BJ (cell line): ENCODE measurements around the gene USP22. TPM values are rescaled to one million over a fixed set of nuclear protein-coding genes. Genes with fewer than 3 reads are reported as not detected.

Experiments used
- CTCF ChIA-PET: fragments of 350-600 bp; formaldehyde crosslinking; extraction: SDS; loops from one replicate; lab custom pipeline; 2021; ENCODE audit warnings: antibody characterized with exemption, inconsistent platforms; lab: Yijun Ruan, JAX
- POLR2A ChIA-PET: fragments of 300-600 bp; sonication (Branson Sonifier 250); formaldehyde crosslinking; extraction: SDS; loops from one replicate; lab custom pipeline; 2021; ENCODE audit warnings: antibody characterized with exemption; lab: Charles Lee
- DNase-seq: peaks from one replicate; pipeline ENCODE4 v3.0.0-alpha.2; 2011; ENCODE audit warnings: low read depth
- H3K27me3 ChIP-seq: 2 replicates; pipeline ENCODE4 v1.6.0; 2011; ENCODE audit warnings: low read length; ENCODE audit not compliant: control insufficient read depth, insufficient read depth
- H3K36me3 ChIP-seq: 2 replicates; pipeline ENCODE4 v1.5.1; 2011; ENCODE audit warnings: low read length; ENCODE audit not compliant: control insufficient read depth, insufficient read depth
- H3K4me3 ChIP-seq: 2 replicates; pipeline ENCODE4 v1.5.1; 2011; ENCODE audit warnings: low read depth, mild to moderate bottlenecking, control low read depth, low read length
- polyA plus RNA-seq: library from polyadenylated mRNA; depleted of rRNA; stranded (reverse); fragments of >200 nt; gene quantifications from 2 replicates; pipeline ENCODE4 v1.2.3, GENCODE V29; 2011
- TF ChIP-seq, protein P1 (sequence below): IDR thresholded peaks from 2 replicates; pipeline ENCODE4 v1.5.1; 2011; ENCODE audit warnings: low read depth, mild to moderate bottlenecking, control low read depth, inconsistent platforms, low read length, moderate library complexity; ENCODE audit not compliant: insufficient read depth

USP22 gene
- polyA plus RNA-seq, 1 experiment = 212 TPM

DNA sequence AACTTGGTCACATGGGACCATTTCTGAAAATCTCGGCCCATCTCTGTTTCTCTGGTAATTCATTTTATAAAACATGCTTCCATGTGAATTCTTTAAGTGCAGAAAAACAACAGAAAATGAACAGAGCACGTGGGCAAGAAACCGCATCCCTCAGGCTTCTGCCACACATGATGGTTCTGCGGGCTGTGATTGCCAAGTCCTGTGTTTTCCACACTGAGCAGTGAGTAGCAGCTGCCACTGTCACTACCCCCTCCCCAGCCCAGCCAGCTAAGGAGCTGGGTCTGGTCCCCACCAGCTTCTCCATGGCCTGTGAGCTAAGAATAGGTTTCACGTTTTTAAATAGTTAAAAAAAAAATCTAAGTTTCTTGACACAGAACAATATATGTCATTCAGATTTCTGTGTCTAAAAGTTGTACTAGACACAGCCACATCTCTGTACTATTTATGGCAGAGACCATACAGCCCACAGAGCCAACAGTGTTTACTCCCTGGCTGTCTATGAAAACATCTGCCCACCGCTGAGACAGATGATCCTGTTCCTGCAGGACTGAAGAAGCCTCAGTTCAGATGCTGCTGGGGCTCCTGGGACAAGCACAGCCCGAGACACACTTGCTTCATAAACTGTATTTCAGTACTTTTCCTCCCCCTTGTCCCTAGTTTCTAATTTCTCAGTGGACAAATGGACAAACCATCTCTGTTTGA, 41.5 kb downstream of the USP22 start:
- Histone ChIP-seq H3K36me3 (peaks cover 45% of the 10 kb centered on the region), H3K4me3 (no peak overlapping the region), H3K27me3 (no peaks in the 10 kb centered on the region)
- DNase-seq = no peak
- CTCF ChIA-PET = interaction anchor here (1.0 to 1.4 kb wide), 2 partner anchors 8 to 43 kb away, joined by 3 to 5 read pairs; no protein-coding TSS in a partner anchor
- POLR2A ChIA-PET = interaction anchor here (0.6 kb wide), 1 partner anchor 31 kb away, joined by 3 read pairs; no protein-coding TSS in a partner anchor
- TF ChIP-seq, protein P1, sequence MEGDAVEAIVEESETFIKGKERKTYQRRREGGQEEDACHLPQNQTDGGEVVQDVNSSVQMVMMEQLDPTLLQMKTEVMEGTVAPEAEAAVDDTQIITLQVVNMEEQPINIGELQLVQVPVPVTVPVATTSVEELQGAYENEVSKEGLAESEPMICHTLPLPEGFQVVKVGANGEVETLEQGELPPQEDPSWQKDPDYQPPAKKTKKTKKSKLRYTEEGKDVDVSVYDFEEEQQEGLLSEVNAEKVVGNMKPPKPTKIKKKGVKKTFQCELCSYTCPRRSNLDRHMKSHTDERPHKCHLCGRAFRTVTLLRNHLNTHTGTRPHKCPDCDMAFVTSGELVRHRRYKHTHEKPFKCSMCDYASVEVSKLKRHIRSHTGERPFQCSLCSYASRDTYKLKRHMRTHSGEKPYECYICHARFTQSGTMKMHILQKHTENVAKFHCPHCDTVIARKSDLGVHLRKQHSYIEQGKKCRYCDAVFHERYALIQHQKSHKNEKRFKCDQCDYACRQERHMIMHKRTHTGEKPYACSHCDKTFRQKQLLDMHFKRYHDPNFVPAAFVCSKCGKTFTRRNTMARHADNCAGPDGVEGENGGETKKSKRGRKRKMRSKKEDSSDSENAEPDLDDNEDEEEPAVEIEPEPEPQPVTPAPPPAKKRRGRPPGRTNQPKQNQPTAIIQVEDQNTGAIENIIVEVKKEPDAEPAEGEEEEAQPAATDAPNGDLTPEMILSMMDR = no peak

GRCh38 chr17:20999841-21000532, 42.8 kb downstream of the USP22 start:
- ChIA-PET POLR2A (no interaction called here), CTCF (interaction anchor here (1.0 kb wide), 1 partner anchor 197 kb away, joined by 3 read pairs; no protein-coding TSS in a partner anchor)
- Histone ChIP-seq H3K4me3 (no peak overlapping the region), H3K36me3 (peaks cover 36% of the 10 kb centered on the region), H3K27me3 (no peaks in the 10 kb centered on the region)
- TF ChIP-seq, protein P1 = no peak
- DNase-seq = no peak

GRCh38 chr17:20999044-20999573, 43.7 kb downstream of the USP22 start:
- TF ChIP-seq, protein P1 = no peak
- DNase-seq = no peak
- Histone ChIP-seq H3K4me3 (no peak overlapping the region), H3K36me3 (peaks cover 27% of the 10 kb centered on the region), H3K27me3 (no peaks in the 10 kb centered on the region)
- ChIA-PET CTCF (interaction anchor here (1.0 kb wide), 1 partner anchor 196 kb away, joined by 3 read pairs; no protein-coding TSS in a partner anchor), POLR2A (no interaction called here)

DNA sequence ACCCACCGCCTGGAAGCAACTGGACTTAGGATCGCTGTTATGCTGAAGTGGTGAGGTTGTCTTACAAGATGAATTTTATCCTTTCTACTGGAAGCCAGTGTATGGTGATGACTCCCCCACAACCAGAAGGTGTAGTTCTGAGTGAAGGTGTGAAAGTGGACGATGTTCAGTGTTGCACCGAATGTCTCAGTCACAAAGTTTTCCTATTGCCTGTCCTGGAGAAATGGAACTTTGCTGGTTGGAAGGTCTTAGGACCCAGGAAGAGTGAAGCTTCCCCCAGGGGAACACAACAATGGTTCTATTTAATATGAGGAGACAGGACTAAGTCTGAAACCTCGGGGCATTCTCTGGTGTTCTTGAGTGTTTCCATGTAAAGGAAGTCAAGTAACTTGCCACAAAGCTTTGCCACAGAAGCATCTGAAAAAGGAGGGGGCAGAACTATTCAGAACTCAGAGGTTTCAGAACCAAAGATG, 44.2 kb downstream of the USP22 start:
- TF ChIP-seq, protein P1 = no peak
- no peak overlapping the region for H3K4me3 ChIP-seq
- CTCF ChIA-PET = no interaction called here
- no peak for DNase-seq
- H3K27me3 ChIP-seq = no peaks in the 10 kb centered on the region
- peaks cover 23% of the 10 kb centered on the region for H3K36me3 ChIP-seq
- POLR2A ChIA-PET = no interaction called here
